Neural progenitor cell (in vitro differentiated cells): ENCODE data around the gene PHF19. TPM values are rescaled to one million over a fixed set of nuclear protein-coding genes. Genes with fewer than 3 reads are reported as not detected.

Experiments
- DNase-seq: peaks from one replicate; pipeline ENCODE4 v3.0.0-alpha.2; 2016; ENCODE audit warnings: low spot score
- H2AFZ ChIP-seq: fragments of 200-600 bp; sonication (generic); replicated peaks from 2 replicates; pipeline ENCODE4 v1.6.1; 2016; ENCODE audit warnings: antibody characterized with exemption
- H3F3A ChIP-seq: fragments of 200-600 bp; sonication (generic); 2 replicates; pipeline ENCODE4 v1.6.1; 2016; ENCODE audit warnings: antibody characterized with exemption, low read depth
- H3K27ac ChIP-seq: fragments of 200-600 bp; sonication (generic); 2 replicates; pipeline ENCODE4 v1.5.1; 2016; ENCODE audit warnings: mild to moderate bottlenecking
- H3K27me3 ChIP-seq: fragments of 200-600 bp; sonication (generic); 2 replicates; pipeline ENCODE4 v1.6.1; 2016; ENCODE audit warnings: mild to moderate bottlenecking, moderate library complexity
- H3K36me3 ChIP-seq: fragments of 200-600 bp; sonication (generic); 2 replicates; pipeline ENCODE4 v1.5.1; 2016
- H3K4me1 ChIP-seq: fragments of 200-600 bp; sonication (generic); 2 replicates; pipeline ENCODE4 v1.6.1; 2016; ENCODE audit warnings: mixed run types
- H3K4me2 ChIP-seq: fragments of 200-600 bp; sonication (generic); 2 replicates; pipeline ENCODE4 v1.6.1; 2016
- H3K4me3 ChIP-seq: fragments of 200-600 bp; sonication (generic); 2 replicates; pipeline ENCODE4 v1.5.1; 2016
- H3K79me2 ChIP-seq: fragments of 200-600 bp; sonication (generic); 2 replicates; pipeline ENCODE4 v1.6.1; 2016; ENCODE audit warnings: low read depth
- H3K9ac ChIP-seq: fragments of 200-600 bp; sonication (generic); 2 replicates; pipeline ENCODE4 v1.6.1; 2016
- H3K9me3 ChIP-seq: fragments of 200-600 bp; sonication (generic); 2 replicates; pipeline ENCODE4 v1.5.1; 2016; ENCODE audit warnings: low read depth
- H4K20me1 ChIP-seq: fragments of 200-600 bp; sonication (generic); 2 replicates; pipeline ENCODE4 v1.6.1; 2016; ENCODE audit warnings: low read depth
- H3K27ac Mint-ChIP-seq: 3 replicates; pipeline ENCODE4 v1.8.0; 2021; ENCODE audit warnings: mixed read lengths
- H3K27me3 Mint-ChIP-seq: 2 replicates; pipeline ENCODE4 v1.8.0; 2022; ENCODE audit warnings: low read depth, mild to moderate bottlenecking, inconsistent platforms, moderate library complexity, mixed read lengths; ENCODE audit not compliant: insufficient read depth
- H3K36me3 Mint-ChIP-seq: 3 replicates; pipeline ENCODE4 v1.8.0; 2021; ENCODE audit warnings: mixed read lengths
- H3K4me1 Mint-ChIP-seq: 3 replicates; pipeline ENCODE4 v1.8.0; 2021; ENCODE audit warnings: mixed read lengths
- H3K4me3 Mint-ChIP-seq: 3 replicates; pipeline ENCODE4 v1.8.0; 2021; ENCODE audit warnings: mild to moderate bottlenecking, moderate library complexity, mixed read lengths
- H3K9me3 Mint-ChIP-seq: 3 replicates; pipeline ENCODE4 v1.8.0; 2020; ENCODE audit warnings: mixed read lengths
- CTCF ChIP-seq: fragments of 200-600 bp; sonication (generic); IDR thresholded peaks from 2 replicates; pipeline ENCODE4 v1.5.1; 2017; ENCODE audit warnings: antibody characterized with exemption, mild to moderate bottlenecking
- EZH2 ChIP-seq: fragments of 200-600 bp; sonication (generic); IDR thresholded peaks from 2 replicates; pipeline ENCODE4 v1.6.1; 2017; ENCODE audit warnings: antibody characterized with exemption, mild to moderate bottlenecking, moderate library complexity
- EZH2phosphoT487 ChIP-seq: fragments of 200-600 bp; sonication (generic); IDR thresholded peaks from 2 replicates; pipeline ENCODE4 v1.6.1; 2017; ENCODE audit warnings: antibody characterized with exemption
- total RNA-seq: library from RNA; depleted of rRNA; stranded (reverse); fragments of >200 nt; gene quantifications from 2 replicates; pipeline ENCODE4 v1.2.3, GENCODE V29; 2015; ENCODE audit warnings: low replicate concordance

The PHF19 gene
- total RNA-seq, 1 donor from 2014 or later: 45.1 TPM

- Histone ChIP-seq H3K36me3 (no peaks in the 10 kb centered on the region), H3K27me3 (no peaks in the 10 kb centered on the region)
- DNase-seq: no peak
These were observed 10.3 kb downstream of the PHF19 start for GRCh38 chr9:120866651-120867050.

GRCh38 chr9:120865809-120866208 lies 11.2 kb downstream of the PHF19 start:
- Histone ChIP-seq H3K9ac (no peak overlapping the region), H2AFZ (no peak overlapping the region), H3K4me1 (peaks cover 3% of the 10 kb centered on the region), H4K20me1 (no peaks in the 10 kb centered on the region), H3K4me2 (no peak overlapping the region), H3K36me3 (no peaks in the 10 kb centered on the region), H3K9me3 (no peaks in the 10 kb centered on the region), H3F3A (peaks cover 10% of the 10 kb centered on the region), H3K4me3 (no peak overlapping the region), H3K79me2 (no peaks in the 10 kb centered on the region), H3K27ac (no peak overlapping the region), H3K27me3 (no peaks in the 10 kb centered on the region)
- TF ChIP-seq EZH2: no peak
- H3K36me3 Mint-ChIP-seq: peaks cover 13% of the 10 kb centered on the region
- H3K4me1 Mint-ChIP-seq: peaks cover 5% of the 10 kb centered on the region
- peaks cover 3% of the 10 kb centered on the region for H3K27me3 Mint-ChIP-seq
- no peak overlapping the region for H3K4me3 Mint-ChIP-seq
- no peak for DNase-seq
- H3K27ac Mint-ChIP-seq: no peak overlapping the region
- H3K9me3 Mint-ChIP-seq: no peaks in the 10 kb centered on the region

More at GRCh38 chr9:120866651-120867050, 10.3 kb downstream of the PHF19 start:
- no peaks in the 10 kb centered on the region for H3K9me3 Mint-ChIP-seq
- Histone ChIP-seq H3K27ac (no peak overlapping the region), H4K20me1 (no peaks in the 10 kb centered on the region), H3K4me1 (peaks cover 3% of the 10 kb centered on the region), H3K79me2 (no peaks in the 10 kb centered on the region), H2AFZ (no peak overlapping the region), H3K4me3 (no peak overlapping the region), H3K9ac (no peak overlapping the region), H3K9me3 (no peaks in the 10 kb centered on the region), H3K4me2 (no peak overlapping the region), H3F3A (peaks cover 10% of the 10 kb centered on the region)
- H3K4me1 Mint-ChIP-seq: peaks cover 5% of the 10 kb centered on the region
- H3K36me3 Mint-ChIP-seq: peaks cover 11% of the 10 kb centered on the region
- no peak overlapping the region for H3K4me3 Mint-ChIP-seq
- TF ChIP-seq EZH2: no peak
- TF ChIP-seq EZH2phosphoT487: no peak
- TF ChIP-seq CTCF: no peak
- H3K27ac Mint-ChIP-seq: no peak overlapping the region
- H3K27me3 Mint-ChIP-seq: peaks cover 3% of the 10 kb centered on the region

GRCh38 chr9:120865176-120865575 lies 11.8 kb downstream of the PHF19 start:
- H3K27ac Mint-ChIP-seq: no peak overlapping the region
- H4K20me1 ChIP-seq: no peaks in the 10 kb centered on the region
- no peaks in the 10 kb centered on the region for H3K79me2 ChIP-seq
- TF ChIP-seq CTCF (no peak), EZH2 (no peak), EZH2phosphoT487 (no peak)
- H3K4me3 Mint-ChIP-seq: no peak overlapping the region
- peaks cover 10% of the 10 kb centered on the region for H3F3A ChIP-seq
- no peak for DNase-seq
- H3K27me3 ChIP-seq: no peaks in the 10 kb centered on the region
- H3K27me3 Mint-ChIP-seq: peaks cover 3% of the 10 kb centered on the region
- no peak overlapping the region for H2AFZ ChIP-seq
- no peaks in the 10 kb centered on the region for H3K9me3 Mint-ChIP-seq
- no peaks in the 10 kb centered on the region for H3K36me3 ChIP-seq
- no peak overlapping the region for H3K4me2 ChIP-seq
- H3K4me1 ChIP-seq: peaks cover 3% of the 10 kb centered on the region
- H3K9ac ChIP-seq: no peak overlapping the region
- peaks cover 5% of the 10 kb centered on the region for H3K4me1 Mint-ChIP-seq
- H3K9me3 ChIP-seq: no peaks in the 10 kb centered on the region
- no peak overlapping the region for H3K4me3 ChIP-seq
- no peak overlapping the region for H3K27ac ChIP-seq
- peaks cover 13% of the 10 kb centered on the region for H3K36me3 Mint-ChIP-seq

GRCh38 chr9:120864719-120865118 lies 12.3 kb downstream of the PHF19 start:
- Histone ChIP-seq H3K27ac (no peak overlapping the region), H3K79me2 (no peaks in the 10 kb centered on the region), H3K4me1 (peaks cover 3% of the 10 kb centered on the region), H3K4me2 (no peak overlapping the region), H4K20me1 (no peaks in the 10 kb centered on the region), H3K36me3 (no peaks in the 10 kb centered on the region), H3K27me3 (no peaks in the 10 kb centered on the region), H3F3A (peaks cover 8% of the 10 kb centered on the region), H3K9me3 (no peaks in the 10 kb centered on the region), H2AFZ (no peak overlapping the region), H3K9ac (no peak overlapping the region), H3K4me3 (no peak overlapping the region)
- H3K4me1 Mint-ChIP-seq: peaks cover 5% of the 10 kb centered on the region
- H3K4me3 Mint-ChIP-seq: no peak overlapping the region
- no peaks in the 10 kb centered on the region for H3K9me3 Mint-ChIP-seq
- H3K27me3 Mint-ChIP-seq: peaks cover 3% of the 10 kb centered on the region
- no peak for TF ChIP-seq EZH2
- no peak for TF ChIP-seq EZH2phosphoT487
- TF ChIP-seq CTCF: no peak
- no peak overlapping the region for H3K27ac Mint-ChIP-seq
- DNase-seq: no peak
- H3K36me3 Mint-ChIP-seq: peaks cover 16% of the 10 kb centered on the region
